Activated T-cell treated with anti-CD3 and anti-CD28 coated beads for 1 hour (primary cell): ENCODE results near the gene GPR3.
"Not testable (repeated sequence)": the region's sequence is repeated elsewhere in the genome, so short reads cannot be mapped to it uniquely, and the experiment has no call there.

ENCODE experiments used
- DNase-seq: peaks from one replicate; pipeline ENCODE4 v3.0.0-alpha.2; 2020; ENCODE audit warnings: low read depth

Gene GPR3

DNA sequence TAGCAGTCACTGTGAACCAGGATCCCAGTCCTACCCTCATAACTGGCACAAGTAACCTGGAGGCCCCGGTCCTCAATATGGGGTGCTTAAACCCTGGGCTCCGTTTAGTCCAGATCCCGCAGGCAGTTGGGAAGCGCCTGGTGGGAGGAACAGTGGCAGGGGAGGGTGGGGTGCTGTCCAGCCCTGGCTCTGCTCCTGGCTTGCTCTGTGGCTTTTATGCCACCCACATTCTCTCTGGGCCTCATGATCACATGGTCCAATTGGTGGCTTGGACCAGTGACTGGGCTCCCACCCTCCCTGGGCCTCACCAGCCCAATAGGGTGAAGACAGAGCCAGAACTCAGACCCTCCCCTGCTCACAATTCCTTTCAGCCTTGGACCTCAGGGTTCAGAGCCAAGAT, 12.2 kb upstream of the GPR3 start:
- no peak for DNase-seq

GRCh38 chr1:27380766-27381733, 11.4 kb upstream of the GPR3 start:
- no peak for DNase-seq

DNA sequence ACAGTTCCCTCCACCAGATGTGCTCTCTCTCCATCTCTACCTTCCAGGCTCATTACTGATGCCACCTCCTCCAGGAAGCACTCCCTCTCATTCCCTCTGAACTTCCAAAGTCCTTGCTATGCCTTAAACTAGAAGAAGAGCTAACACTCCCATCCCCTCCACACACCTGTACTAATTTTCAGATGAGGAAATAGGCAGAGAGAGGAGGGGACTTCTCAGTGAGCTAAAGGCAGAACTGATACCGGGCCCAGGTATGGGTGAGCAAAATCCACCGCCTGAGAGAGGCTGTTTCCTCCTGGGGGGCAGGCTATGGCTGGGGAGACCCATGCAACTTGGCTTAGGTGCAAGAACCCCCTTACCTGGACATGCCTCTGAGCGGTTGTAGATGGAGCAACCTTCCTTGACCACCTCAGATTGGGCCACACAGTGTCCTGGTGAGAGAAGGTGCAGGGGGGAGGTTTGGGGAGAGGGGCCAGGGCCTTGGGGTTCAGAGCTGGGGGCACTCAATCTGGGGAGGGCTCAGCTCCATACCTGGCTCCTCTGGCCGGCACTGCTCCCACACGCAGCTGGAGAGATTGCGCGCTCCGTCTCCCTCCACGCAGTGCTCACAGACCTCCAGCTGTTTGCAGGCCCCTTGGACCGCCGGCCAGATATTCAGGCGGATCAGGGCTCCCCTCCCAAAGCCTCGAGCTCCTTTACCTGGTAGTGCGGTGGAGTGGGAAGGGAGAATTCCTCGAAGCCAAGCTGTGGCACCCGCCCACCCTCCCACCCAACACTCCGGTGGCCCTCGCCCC, 10.3 kb upstream of the GPR3 start:
- no peak for DNase-seq

GRCh38 chr1:27383039-27383605, 9.3 kb upstream of the GPR3 start, which contains the start of gene CD164L2:
Gene CD164L2 (minus strand): TSS chr1:27383333. CDS start chr1:27383239, 94 bp downstream.
- no peak for DNase-seq

DNA sequence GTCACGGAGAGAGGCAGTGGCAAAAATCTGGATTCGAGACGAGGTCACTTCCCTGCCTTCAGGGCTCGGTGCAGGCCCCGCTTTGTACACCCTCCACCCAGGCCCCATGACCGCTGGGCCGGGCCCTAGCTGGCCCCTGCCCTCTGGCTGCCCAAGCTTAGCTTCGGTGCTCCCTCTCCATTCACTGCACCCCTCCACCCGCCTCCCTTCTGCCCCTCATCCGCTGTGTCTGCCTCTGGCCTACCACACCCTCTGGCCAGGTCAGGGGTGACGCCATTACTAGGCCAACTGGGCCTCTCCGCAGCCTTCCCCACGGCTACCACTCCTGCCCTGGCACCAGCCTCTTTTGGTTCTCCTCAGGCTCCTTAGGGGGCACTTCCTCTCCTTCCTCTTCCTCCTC, 8.8 kb upstream of the GPR3 start:
- no peak for DNase-seq

DNA sequence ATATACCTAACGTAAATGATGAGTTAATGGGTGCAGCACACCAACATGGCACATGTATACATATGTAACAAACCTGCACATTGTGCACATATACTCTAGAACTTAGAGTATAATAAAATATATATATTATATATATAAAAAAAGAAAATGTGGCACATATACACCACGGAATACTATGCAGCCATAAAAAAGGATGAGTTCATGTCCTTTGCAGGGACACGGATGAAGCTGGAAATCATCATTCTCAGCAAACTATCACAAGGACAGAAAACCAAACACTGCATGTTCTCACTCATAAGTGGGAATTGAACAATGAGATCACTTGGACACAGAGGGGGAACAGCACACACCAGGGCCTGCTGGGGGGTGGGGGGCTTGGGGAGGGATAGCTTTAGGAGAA, 7.6 kb upstream of the GPR3 start:
- not testable (repeated sequence) for DNase-seq

- peak; percentile 75 for DNase-seq
These were observed 4.0 kb upstream of the GPR3 start for GRCh38 chr1:27388337-27389005.

GRCh38 chr1:27391511-27392095, 819 bp upstream of the GPR3 start:
- no peak for DNase-seq

DNA sequence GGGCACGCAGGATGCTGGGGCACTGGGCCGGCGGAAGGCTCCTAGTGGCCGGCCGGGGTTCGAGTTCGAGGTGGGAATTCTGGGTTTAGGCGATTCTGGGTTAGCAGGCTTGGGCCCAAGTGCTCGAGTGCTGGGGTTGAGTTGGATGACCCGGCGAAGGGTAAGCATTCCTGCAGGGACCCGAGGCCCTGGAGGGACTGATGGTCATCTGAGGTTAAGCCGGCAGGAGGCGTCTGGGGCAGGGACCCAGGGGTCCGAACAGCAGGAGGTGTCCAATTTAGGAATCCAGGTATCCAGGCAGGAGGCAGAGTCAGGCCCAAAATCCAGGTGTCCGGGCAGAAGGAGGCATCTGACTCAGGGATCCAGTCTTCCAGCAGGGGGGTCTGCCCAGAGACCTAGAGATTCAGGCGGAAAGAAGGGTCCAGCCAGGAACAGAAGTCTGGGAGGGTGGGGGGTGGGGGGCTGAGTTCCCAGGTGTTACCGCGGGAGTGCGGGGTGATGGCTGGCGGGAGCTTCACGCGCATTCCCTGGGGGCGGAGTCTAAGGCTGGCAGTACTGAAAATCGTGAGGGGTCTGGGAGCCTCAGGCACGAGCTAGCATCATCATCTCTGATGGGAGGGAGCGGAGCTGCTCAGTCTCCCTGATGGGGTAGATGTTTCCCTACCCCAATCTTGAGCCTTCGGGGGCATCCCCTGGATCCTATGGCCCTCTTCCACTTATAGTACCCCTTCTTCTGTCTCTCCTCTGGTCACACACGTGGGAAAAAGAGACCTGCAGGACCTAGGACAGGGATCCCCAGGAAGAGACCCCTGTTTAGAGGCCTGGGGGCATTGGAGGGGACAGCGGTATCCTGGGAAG, 585 bp downstream of the GPR3 start:
- no peak for DNase-seq

GRCh38 chr1:27393641-27394281, 1.3 kb downstream of the GPR3 start:
- DNase-seq, result no peak

DNA sequence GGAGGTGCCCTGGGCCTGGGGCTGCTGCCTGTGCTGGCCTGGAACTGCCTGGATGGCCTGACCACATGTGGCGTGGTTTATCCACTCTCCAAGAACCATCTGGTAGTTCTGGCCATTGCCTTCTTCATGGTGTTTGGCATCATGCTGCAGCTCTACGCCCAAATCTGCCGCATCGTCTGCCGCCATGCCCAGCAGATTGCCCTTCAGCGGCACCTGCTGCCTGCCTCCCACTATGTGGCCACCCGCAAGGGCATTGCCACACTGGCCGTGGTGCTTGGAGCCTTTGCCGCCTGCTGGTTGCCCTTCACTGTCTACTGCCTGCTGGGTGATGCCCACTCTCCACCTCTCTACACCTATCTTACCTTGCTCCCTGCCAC, 1.8 kb downstream of the GPR3 start:
- no peak for DNase-seq

GRCh38 chr1:27394925-27395324, 2.5 kb downstream of the GPR3 start:
- no peak for DNase-seq

DNA sequence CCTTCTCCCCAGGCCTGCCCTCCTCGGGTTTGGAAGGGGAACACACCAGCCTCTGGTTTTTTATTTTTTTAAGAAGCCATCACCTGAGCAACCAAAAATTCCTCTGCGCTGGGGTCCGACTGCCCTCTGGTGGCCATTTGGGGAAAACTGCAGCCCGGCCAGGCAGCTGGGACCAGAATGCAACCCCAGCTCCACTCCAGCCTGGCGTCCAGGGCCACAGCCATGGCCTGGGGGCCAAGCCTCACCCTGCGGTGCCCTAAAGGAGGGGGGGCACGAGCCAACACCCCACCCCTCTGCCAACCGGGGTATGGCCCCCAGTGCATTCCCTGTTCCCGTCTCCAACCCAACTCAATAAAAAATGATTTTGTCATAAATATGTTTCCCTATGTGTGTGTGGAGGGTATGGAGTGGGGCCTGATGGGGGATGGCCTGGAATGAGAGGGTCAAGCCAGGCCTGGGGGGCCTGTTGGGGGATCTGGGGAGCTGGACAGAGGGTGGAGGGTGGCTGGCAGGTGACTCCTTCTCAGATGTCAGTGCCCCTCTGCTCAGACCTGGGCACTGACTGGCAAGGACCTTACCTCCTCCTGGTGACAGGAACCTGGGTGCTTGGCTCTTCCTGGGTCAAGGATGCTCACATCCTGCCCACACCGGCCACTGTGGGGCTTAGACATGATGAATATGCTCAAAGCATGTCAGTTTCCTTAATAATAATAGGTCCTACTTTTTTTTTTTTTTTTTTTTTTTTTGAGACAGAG, 3.2 kb downstream of the GPR3 start:
- peak; percentile 69 for DNase-seq

- no peak for DNase-seq
These were observed 4.7 kb downstream of the GPR3 start for GRCh38 chr1:27397110-27397509.

- no peak for DNase-seq
These were observed 5.3 kb downstream of the GPR3 start for GRCh38 chr1:27397749-27398148.

DNA sequence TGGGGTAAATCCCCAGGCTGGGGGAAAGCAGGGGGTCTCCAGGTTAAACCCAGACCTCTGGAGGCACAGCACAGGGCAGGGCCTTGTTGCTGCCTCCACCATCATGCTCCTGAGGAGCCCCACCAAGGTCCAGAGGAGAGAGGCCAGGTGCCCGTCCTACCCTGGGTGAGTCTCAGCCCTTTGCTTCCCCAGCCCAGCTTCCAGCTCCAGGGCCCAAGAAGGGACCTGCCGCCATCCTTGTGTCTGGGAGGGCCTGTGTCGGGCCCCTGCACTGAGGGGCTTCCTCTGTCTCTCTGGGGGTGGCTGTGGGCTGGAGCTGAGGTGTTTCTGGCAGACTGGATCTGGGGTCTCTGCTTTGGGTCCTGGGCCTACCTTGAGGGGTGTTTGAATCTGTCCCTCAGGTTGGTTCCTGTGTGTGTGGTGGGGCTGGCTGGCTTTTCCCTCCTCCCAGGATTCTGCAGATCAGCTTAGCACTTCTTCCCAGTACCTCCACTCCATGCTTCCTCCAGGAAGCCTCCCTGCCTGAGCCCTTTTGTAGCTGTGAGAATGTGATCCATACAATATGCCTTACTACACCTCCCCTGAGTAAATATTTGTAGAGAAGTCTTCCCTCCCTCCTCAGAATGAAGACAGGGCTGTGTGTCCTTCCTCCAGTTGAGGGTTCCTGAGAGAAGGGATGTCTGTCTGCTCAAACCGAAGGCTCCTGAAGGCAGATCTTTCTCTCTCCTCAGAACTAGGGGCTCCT, 6.2 kb downstream of the GPR3 start:
- DNase-seq, result no peak

DNA sequence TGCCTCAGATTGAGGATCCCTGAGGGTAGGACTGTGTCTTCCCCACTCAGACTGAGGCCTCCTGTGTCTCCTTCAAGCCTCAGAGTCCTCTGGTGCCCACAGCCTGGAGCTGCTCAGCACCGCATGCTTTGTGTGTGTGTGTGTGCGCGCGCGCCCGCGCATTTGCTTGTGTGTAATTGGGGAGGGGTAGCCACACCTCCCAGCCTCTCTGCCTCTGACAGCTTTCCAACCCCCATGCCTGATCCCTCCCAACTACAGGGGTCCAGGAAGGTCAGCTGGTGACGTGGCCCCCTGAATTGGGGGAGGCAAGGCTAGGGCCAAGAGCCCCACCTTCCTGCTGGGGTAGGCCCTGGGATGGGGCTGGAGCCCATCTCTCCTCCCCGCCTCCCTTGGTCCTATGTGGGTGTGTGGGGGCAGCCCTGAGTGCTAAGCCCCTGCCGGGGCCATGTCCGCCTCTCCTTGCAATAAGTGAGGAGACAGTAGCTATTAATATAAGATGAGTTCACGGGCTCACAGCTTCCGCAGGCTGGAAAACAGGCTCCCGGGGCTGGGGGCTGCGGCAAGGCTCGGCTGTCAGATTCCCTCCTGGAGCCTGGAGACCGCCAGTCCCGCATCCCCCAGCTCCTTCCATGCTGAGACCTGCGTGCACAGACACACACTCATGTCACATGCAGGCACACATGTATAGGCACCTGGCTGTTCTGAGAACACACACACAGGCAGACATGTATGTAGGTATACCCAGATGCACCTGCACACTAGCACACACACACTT, 7.0 kb downstream of the GPR3 start:
- no peak for DNase-seq
